HEK293 (cell line): ENCODE measurements around the gene SARNP.

Experiments used
- CTCF ChIA-PET: fragments of 350-600 bp; formaldehyde crosslinking; extraction: SDS; loops from one replicate; lab custom pipeline; 2021; ENCODE audit warnings: antibody characterized with exemption; lab: Yijun Ruan, JAX
- POLR2A ChIA-PET: fragments of 300-600 bp; formaldehyde crosslinking; extraction: SDS; loops from one replicate; lab custom pipeline; 2020; ENCODE audit warnings: antibody characterized with exemption, inconsistent platforms; lab: Yijun Ruan, JAX
- H3K27ac ChIP-seq: fragments of 200-500 bp; sonication (Bioruptor generic); 2 replicates; pipeline ENCODE4 v1.5.1; 2014; ENCODE audit warnings: low read depth, low read length, control low read depth, inconsistent platforms; ENCODE audit errors: extremely low read depth
- H3K36me3 ChIP-seq, 2 experiments: fragments of 200-500 bp in 1 of 2; sonication (Bioruptor generic) in 1 of 2; 1 replicate in 1 of 2; 2 replicates in 1 of 2; pipeline ENCODE4 v1.5.1; 2014 to 2017; ENCODE audit warnings: inconsistent platforms in 2 of 2, low read length in 2 of 2; ENCODE audit not compliant: control insufficient read depth in 2 of 2, insufficient read depth in 1 of 2
- H3K4me1 ChIP-seq: fragments of 200-500 bp; sonication (Bioruptor generic); 2 replicates; pipeline ENCODE4 v1.5.1; 2014; ENCODE audit warnings: mild to moderate bottlenecking, low read length, inconsistent platforms; ENCODE audit not compliant: control insufficient read depth, insufficient read depth
- H3K4me3 ChIP-seq: 2 replicates; pipeline ENCODE4 v1.5.1; 2011; ENCODE audit warnings: low read depth, mild to moderate bottlenecking, control low read depth, low read length, moderate library complexity
- H3K9me3 ChIP-seq: fragments of 200-500 bp; sonication (Bioruptor generic); 2 replicates; pipeline ENCODE4 v1.5.1; 2014; ENCODE audit warnings: low read depth, low read length, inconsistent platforms; ENCODE audit not compliant: control insufficient read depth, insufficient read depth
- GLIS1 ChIP-seq: fragments of 450-650 bp; formaldehyde crosslinking; IDR thresholded peaks from 2 replicates; pipeline ENCODE4 v1.5.1; 2016; ENCODE audit warnings: missing biosample characterization, missing genetic modification characterization
- GLIS2 ChIP-seq: fragments of 450-650 bp; formaldehyde crosslinking; IDR thresholded peaks from 2 replicates; pipeline ENCODE4 v1.5.1; 2016; ENCODE audit warnings: missing biosample characterization, missing genetic modification characterization
- INSM2 ChIP-seq: fragments of 450-650 bp; formaldehyde crosslinking; IDR thresholded peaks from 2 replicates; pipeline ENCODE4 v1.5.1; 2016; ENCODE audit warnings: missing biosample characterization, missing genetic modification characterization
- PRDM10 ChIP-seq: fragments of 450-650 bp; formaldehyde crosslinking; IDR thresholded peaks from 2 replicates; pipeline ENCODE4 v1.5.1; 2016; ENCODE audit warnings: missing biosample characterization, missing genetic modification characterization
- PRDM4 ChIP-seq: fragments of 450-650 bp; formaldehyde crosslinking; IDR thresholded peaks from 2 replicates; pipeline ENCODE4 v1.5.1; 2017; ENCODE audit warnings: missing biosample characterization, missing genetic modification characterization
- ZNF169 ChIP-seq: fragments of 450-650 bp; formaldehyde crosslinking; IDR thresholded peaks from 2 replicates; pipeline ENCODE4 v1.5.1; 2016; ENCODE audit warnings: missing biosample characterization, missing genetic modification characterization
- ZNF335 ChIP-seq: fragments of 450-650 bp; formaldehyde crosslinking; conservative IDR thresholded peaks from 2 replicates; pipeline ENCODE4 v1.5.1; 2016; ENCODE audit warnings: missing biosample characterization, missing genetic modification characterization
- ZNF501 ChIP-seq: fragments of 450-650 bp; formaldehyde crosslinking; IDR thresholded peaks from 2 replicates; pipeline ENCODE4 v1.5.1; 2016; ENCODE audit warnings: missing biosample characterization, missing genetic modification characterization
- ZNF747 ChIP-seq: fragments of 450-650 bp; formaldehyde crosslinking; IDR thresholded peaks from 2 replicates; pipeline ENCODE4 v1.5.1; 2016; ENCODE audit warnings: missing biosample characterization, missing genetic modification characterization

Gene SARNP

GRCh38 chr12:55716582-55716957, 101.0 kb downstream of the SARNP start:
- ChIA-PET POLR2A (interaction anchor here (1.2 to 2.7 kb wide), 6 partner anchors 8 to 101 kb away, joined by 3 to 17 read pairs (median 4); partner anchors contain the start of genes CD63, ORMDL2 and SARNP), CTCF (interaction anchor here (0.6 to 3.0 kb wide), 7 partner anchors 10 to 219 kb away, joined by 3 to 21 read pairs (median 3); no protein-coding TSS in a partner anchor)
- H3K4me1 ChIP-seq: peaks cover 13% of the 10 kb centered on the region; the same call in 1 of the 2 replicates

More at GRCh38 chr12:55716582-55716957, 101.0 kb downstream of the SARNP start:
- 0 out of 2 replicates have a peak, but pooled peaks have one; percentile 9 for TF ChIP-seq INSM2 (tag by site-specific recombination)
- 0 out of 2 replicates have a peak, but pooled peaks have one; percentile 6 for TF ChIP-seq GLIS2
- peak; percentile 18 for TF ChIP-seq ZNF335 (tag by site-specific recombination)
- no peak for TF ChIP-seq ZNF169 (tag by site-specific recombination)
- TF ChIP-seq ZNF501 (tag by site-specific recombination): no peak
- TF ChIP-seq PRDM4 (tag by site-specific recombination): peak; percentile 12; the same call in 1 of the 2 replicates
- no peak for TF ChIP-seq ZNF747 (tag by site-specific recombination)
- TF ChIP-seq PRDM10 (tag by site-specific recombination): peak; percentile 98
- TF ChIP-seq GLIS1 (tag by site-specific recombination): peak; percentile 39
- Histone ChIP-seq H3K9me3 (no peaks in the 10 kb centered on the region), H3K36me3 (peaks cover 0 to 20% of the 10 kb centered on the region in 2 experiments; a peak in 1 of 3 replicates), H3K4me3 (peak overlapping the region; percentile 83), H3K27ac (peak overlapping the region; percentile 77)
